22Rv1 (cell line): ENCODE measurements around the gene KRT5.

Experiments used
- CTCF ChIP-seq: fragments of 450-650 bp; IDR thresholded peaks from 2 replicates; pipeline ENCODE4 v1.5.1; 2017; ENCODE audit warnings: mild to moderate bottlenecking
- ZFX ChIP-seq: fragments of 450-650 bp; IDR thresholded peaks from 2 replicates; pipeline ENCODE4 v1.6.1; 2017; ENCODE audit warnings: antibody characterized with exemption, borderline replicate concordance

- TF ChIP-seq CTCF (no peak), ZFX (no peak)
Measured at GRCh38 chr12:52557476-52557875, 37.3 kb upstream of the KRT5 start.
